ENCODE data around the gene NSG1.

NSG1 gene

GRCh38 chr4:4374388-4375098 lies 12.4 kb upstream of the NSG1 start:
- no peak for DNase-seq (ENCODE audit: low read depth)

GRCh38 chr4:4376074-4376473 lies 10.8 kb upstream of the NSG1 start:
- no peak for DNase-seq (ENCODE audit: low read depth)

GRCh38 chr4:4377191-4377590 lies 9.7 kb upstream of the NSG1 start:
- no peak for DNase-seq (ENCODE audit: low read depth)

GRCh38 chr4:4377732-4378460 lies 9.0 kb upstream of the NSG1 start:
- DNase-seq (ENCODE audit: low read depth) = no peak

GRCh38 chr4:4379540-4380087 lies 7.3 kb upstream of the NSG1 start:
- DNase-seq (ENCODE audit: low read depth) = no peak

GRCh38 chr4:4383085-4383484 lies 3.8 kb upstream of the NSG1 start:
- DNase-seq (ENCODE audit: low read depth) = no peak

GRCh38 chr4:4384837-4385236 lies 2.1 kb upstream of the NSG1 start:
- DNase-seq (ENCODE audit: low read depth) = no peak

GRCh38 chr4:4385729-4386295 lies 1.1 kb upstream of the NSG1 start:
- no peak for DNase-seq (ENCODE audit: low read depth)

- DNase-seq (ENCODE audit: low read depth) = no peak
Measured at GRCh38 chr4:4386296-4386735, 586 bp upstream of the NSG1 start.

- no peak for DNase-seq (ENCODE audit: low read depth)
Measured at GRCh38 chr4:4387531-4388310, 819 bp downstream of the NSG1 start.

- DNase-seq (ENCODE audit: low read depth) = no peak
Measured at GRCh38 chr4:4388311-4388790, 1.4 kb downstream of the NSG1 start.

GRCh38 chr4:4388836-4389575 lies 2.1 kb downstream of the NSG1 start:
- DNase-seq (ENCODE audit: low read depth) = no peak

- no peak for DNase-seq (ENCODE audit: low read depth)
Measured at GRCh38 chr4:4390046-4390445, 3.1 kb downstream of the NSG1 start.

GRCh38 chr4:4390515-4391240 lies 3.8 kb downstream of the NSG1 start:
- DNase-seq (ENCODE audit: low read depth) = no peak

GRCh38 chr4:4391866-4392265 lies 5.0 kb downstream of the NSG1 start:
- no peak for DNase-seq (ENCODE audit: low read depth)

GRCh38 chr4:4392501-4393183 lies 5.7 kb downstream of the NSG1 start:
- no peak for DNase-seq (ENCODE audit: low read depth)

GRCh38 chr4:4394644-4395043 lies 7.7 kb downstream of the NSG1 start:
- no peak for DNase-seq (ENCODE audit: low read depth)

- DNase-seq (ENCODE audit: low read depth) = no peak
Measured at GRCh38 chr4:4395371-4395770, 8.5 kb downstream of the NSG1 start.

GRCh38 chr4:4395849-4396627 lies 9.1 kb downstream of the NSG1 start:
- no peak for DNase-seq (ENCODE audit: low read depth)
